ENCODE data around the gene IL17RB.

The IL17RB gene

GRCh38 chr3:53833053-53833645, 13.2 kb upstream of the IL17RB start:
- no peak for TF ChIP-seq EZH2phosphoT487 (conservative IDR thresholded peaks at IDR 0.05; ENCODE audit: low read length)
- TF ChIP-seq CTCF (IDR thresholded peaks at IDR 0.05; ENCODE audit: insufficient read depth, low read length, poor library complexity, severe bottlenecking): no peak
- H3K27me3 ChIP-seq (ENCODE audit: low read length): no peaks in the 10 kb centered on the region
- H3K9me2 ChIP-seq (replicated peaks; ENCODE audit: insufficient read depth, low read length): no peaks in the 10 kb centered on the region
- no peak overlapping the region for H3K9ac ChIP-seq (ENCODE audit: low read length)
- peaks cover 4% of the 10 kb centered on the region; the same call in 1 of the 2 replicates for H3K36me3 ChIP-seq (ENCODE audit: low read length)
- no peaks in the 10 kb centered on the region for H3K9me3 ChIP-seq (ENCODE audit: insufficient read depth, low read length)
- H3K4me2 ChIP-seq (ENCODE audit: low read depth, low read length, poor library complexity, severe bottlenecking): no peak overlapping the region
- H2AFZ ChIP-seq (ENCODE audit: low read depth, low read length, severe bottlenecking): no peak overlapping the region
- no peaks in the 10 kb centered on the region for H4K20me1 ChIP-seq (ENCODE audit: low read depth, low read length)
- H3K27ac ChIP-seq (ENCODE audit: low read depth, low read length): no peak overlapping the region
- H3K4me3 ChIP-seq (ENCODE audit: insufficient read depth, low read length, poor library complexity, severe bottlenecking): no peak overlapping the region
- H3K79me2 ChIP-seq (ENCODE audit: insufficient read depth, low read length): peaks cover 15% of the 10 kb centered on the region; the same call in 1 of the 2 replicates
- no peaks in the 10 kb centered on the region for H3F3A ChIP-seq (ENCODE audit: insufficient read depth)

GRCh38 chr3:53833700-53834099, 12.7 kb upstream of the IL17RB start:
- Histone ChIP-seq H3K79me2 (ENCODE audit: insufficient read depth, low read length) (peaks cover 12% of the 10 kb centered on the region; the same call in 1 of the 2 replicates), H3K27me3 (ENCODE audit: low read length) (no peaks in the 10 kb centered on the region), H3K27ac (ENCODE audit: low read depth, low read length) (no peak overlapping the region), H3K36me3 (ENCODE audit: low read length) (peaks cover 8% of the 10 kb centered on the region; the same call in 1 of the 2 replicates), H3F3A (ENCODE audit: insufficient read depth) (no peaks in the 10 kb centered on the region), H3K4me3 (ENCODE audit: insufficient read depth, low read length, poor library complexity, severe bottlenecking) (no peak overlapping the region), H3K9me2 (replicated peaks; ENCODE audit: insufficient read depth, low read length) (no peaks in the 10 kb centered on the region), H3K9ac (ENCODE audit: low read length) (no peak overlapping the region), H2AFZ (ENCODE audit: low read depth, low read length, severe bottlenecking) (no peak overlapping the region), H3K4me2 (ENCODE audit: low read depth, low read length, poor library complexity, severe bottlenecking) (no peak overlapping the region), H3K9me3 (ENCODE audit: insufficient read depth, low read length) (no peaks in the 10 kb centered on the region), H4K20me1 (ENCODE audit: low read depth, low read length) (no peaks in the 10 kb centered on the region)
- TF ChIP-seq CTCF (IDR thresholded peaks at IDR 0.05; ENCODE audit: insufficient read depth, low read length, poor library complexity, severe bottlenecking): no peak
- no peak for TF ChIP-seq EZH2phosphoT487 (conservative IDR thresholded peaks at IDR 0.05; ENCODE audit: low read length)

GRCh38 chr3:53834429-53835095, 11.8 kb upstream of the IL17RB start:
- Histone ChIP-seq H3K36me3 (ENCODE audit: low read length) (peaks cover 9% of the 10 kb centered on the region; the same call in 1 of the 2 replicates), H3K9me2 (replicated peaks; ENCODE audit: insufficient read depth, low read length) (no peaks in the 10 kb centered on the region), H3K4me2 (ENCODE audit: low read depth, low read length, poor library complexity, severe bottlenecking) (no peak overlapping the region), H2AFZ (ENCODE audit: low read depth, low read length, severe bottlenecking) (no peak overlapping the region), H3K9me3 (ENCODE audit: insufficient read depth, low read length) (no peaks in the 10 kb centered on the region), H3K79me2 (ENCODE audit: insufficient read depth, low read length) (peaks cover 9% of the 10 kb centered on the region; the same call in 1 of the 2 replicates), H3K27ac (ENCODE audit: low read depth, low read length) (no peak overlapping the region), H4K20me1 (ENCODE audit: low read depth, low read length) (no peaks in the 10 kb centered on the region), H3K4me3 (ENCODE audit: insufficient read depth, low read length, poor library complexity, severe bottlenecking) (no peak overlapping the region), H3K27me3 (ENCODE audit: low read length) (no peaks in the 10 kb centered on the region), H3K9ac (ENCODE audit: low read length) (no peak overlapping the region), H3F3A (ENCODE audit: insufficient read depth) (no peaks in the 10 kb centered on the region)
- TF ChIP-seq EZH2phosphoT487 (conservative IDR thresholded peaks at IDR 0.05; ENCODE audit: low read length): no peak
- no peak for TF ChIP-seq CTCF (IDR thresholded peaks at IDR 0.05; ENCODE audit: insufficient read depth, low read length, poor library complexity, severe bottlenecking)
